ENCODE data around the gene BDNF.
"Not testable (repeated sequence)": the region's sequence is repeated elsewhere in the genome, so short reads cannot be mapped to it uniquely, and the experiment has no call there.

The BDNF gene

DNA sequence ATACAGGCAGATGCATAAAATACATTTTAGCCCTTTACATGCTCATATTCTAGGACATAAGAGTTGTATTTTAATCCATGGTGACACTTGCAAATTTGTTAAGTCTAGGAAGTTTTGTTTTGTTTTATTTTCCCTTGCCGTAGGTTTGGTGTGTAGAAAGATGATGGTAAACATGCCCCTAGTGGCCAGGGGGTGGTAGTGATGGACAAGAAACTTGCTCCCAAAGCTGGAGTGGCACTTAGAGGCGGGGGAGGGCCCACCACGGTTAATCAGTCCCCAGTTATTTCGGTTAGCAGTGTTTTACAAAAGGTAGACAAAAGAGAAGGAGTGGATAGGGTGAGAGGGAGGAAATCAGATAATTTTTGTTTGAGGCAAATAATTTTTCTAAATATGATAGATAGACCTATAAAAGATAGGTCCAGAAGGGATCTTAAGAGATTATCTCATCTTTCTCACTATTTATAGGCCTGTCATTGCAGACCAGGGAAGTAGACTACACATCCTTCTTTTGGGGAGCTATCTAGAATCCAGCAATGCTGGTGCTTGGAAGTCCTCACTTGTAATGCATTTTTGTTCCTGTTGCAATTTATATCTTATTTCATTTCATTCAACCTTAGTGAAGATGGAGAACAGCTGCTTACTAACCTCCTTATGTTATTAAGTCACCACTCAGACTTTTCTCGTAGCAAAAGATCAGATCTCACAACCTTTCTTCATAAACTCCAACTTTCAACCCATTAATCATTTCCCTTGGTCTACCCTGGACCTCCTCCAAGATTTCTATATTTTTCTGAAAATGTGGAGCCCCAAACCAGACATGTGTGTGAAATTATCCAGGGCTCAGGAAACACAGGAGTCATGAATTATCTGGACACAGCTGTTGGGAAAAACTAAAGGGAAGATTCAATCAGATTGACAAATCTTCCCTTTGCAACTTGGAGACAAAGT lies 5.9 kb upstream of the BDNF start:
- no peak for DNase-seq

DNA sequence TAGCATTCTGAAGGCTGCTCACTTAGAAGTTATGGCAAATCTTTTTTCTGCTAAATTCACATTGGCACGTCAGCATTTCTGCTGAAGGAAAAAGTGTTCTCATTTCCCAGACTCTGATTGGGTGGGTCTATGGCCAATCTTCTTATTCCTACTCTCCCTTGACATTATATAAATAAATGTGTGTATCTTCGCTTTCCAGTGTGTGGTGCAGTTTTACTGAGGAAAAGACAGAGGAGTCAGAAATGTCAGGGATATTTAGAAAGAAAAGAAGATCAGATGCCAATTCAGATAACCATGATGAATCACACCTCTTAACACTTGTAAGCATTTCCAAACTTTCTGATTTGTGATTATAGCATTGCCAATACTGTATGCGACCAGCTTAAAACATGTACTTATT lies 3.2 kb upstream of the BDNF start:
- no peak for DNase-seq

DNA sequence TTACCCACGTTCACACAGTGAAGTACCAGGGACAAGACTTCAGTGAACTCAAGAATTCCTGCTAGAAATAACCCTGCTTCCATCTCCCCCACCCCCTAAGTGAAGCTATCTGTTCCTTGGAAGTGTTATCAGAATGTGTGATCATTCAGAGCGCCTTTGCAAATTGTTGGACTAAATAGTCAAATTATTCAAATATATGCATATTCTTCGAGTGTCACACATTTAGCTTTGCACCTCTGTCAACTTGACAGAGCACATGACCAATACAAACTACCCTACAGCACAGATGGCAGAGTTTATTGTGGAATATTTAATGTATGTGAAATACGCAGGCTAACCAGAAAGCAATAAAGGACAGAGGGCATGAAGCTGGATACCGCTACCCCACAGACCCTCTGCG lies 2.6 kb upstream of the BDNF start:
- no peak for DNase-seq

DNA sequence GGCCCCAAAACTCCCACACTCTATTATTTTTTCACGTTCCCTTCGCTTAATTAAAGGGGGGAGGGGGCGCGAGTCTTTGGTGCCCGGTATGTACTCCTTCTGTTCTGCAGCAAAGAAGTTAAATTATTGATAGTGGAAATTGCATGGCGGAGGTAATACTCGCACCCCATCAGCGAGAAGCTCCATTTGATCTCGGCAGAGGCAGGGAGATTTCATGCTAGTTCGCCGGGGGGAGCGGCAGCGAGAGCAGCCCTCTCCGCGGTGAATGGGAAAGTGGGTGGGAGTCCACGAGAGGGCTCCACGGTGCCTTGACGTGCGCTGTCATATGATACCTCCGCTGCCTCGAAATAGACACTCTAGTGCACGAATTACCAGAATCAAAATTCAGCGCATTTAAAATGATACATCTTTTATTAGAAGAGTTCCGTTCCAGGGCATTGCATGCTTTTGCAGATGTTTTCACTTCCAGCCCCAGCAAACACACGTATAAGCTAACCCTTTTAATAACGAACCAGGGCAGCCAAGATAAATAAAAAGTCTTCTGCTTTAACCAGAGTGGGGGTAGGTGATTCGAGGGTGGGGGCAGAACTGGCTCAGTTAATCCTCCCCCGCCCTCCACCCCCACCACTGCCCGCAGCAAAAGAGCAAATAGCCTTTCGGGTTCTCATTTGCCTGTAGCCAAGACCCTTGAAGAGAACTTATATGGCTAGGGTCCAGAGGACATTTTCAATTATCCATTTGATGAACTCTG lies 1.3 kb upstream of the BDNF start:
- DNase-seq = no peak

DNA sequence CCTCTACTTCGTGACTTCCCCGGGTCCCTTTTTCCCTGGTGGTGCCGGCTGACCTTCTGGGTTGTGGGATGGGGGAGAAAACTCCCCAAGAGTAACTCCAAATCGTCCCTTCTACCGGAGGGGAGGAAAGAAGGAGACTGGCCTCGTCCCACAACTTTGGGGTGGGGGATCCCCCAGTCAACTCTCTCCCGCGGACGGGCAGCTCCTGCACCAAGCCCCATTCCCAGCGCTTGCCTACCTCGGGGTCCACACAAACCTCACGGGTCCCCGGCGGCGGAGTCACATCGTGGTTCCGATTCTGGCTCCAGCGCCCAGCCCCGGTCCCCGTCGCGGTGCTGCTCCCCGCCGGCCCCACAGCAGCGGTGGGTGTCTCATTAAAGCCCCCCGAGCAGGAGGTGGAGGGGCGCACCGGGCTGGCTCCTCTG lies 317 bp downstream of the BDNF start:
- DNase-seq = no peak

DNA sequence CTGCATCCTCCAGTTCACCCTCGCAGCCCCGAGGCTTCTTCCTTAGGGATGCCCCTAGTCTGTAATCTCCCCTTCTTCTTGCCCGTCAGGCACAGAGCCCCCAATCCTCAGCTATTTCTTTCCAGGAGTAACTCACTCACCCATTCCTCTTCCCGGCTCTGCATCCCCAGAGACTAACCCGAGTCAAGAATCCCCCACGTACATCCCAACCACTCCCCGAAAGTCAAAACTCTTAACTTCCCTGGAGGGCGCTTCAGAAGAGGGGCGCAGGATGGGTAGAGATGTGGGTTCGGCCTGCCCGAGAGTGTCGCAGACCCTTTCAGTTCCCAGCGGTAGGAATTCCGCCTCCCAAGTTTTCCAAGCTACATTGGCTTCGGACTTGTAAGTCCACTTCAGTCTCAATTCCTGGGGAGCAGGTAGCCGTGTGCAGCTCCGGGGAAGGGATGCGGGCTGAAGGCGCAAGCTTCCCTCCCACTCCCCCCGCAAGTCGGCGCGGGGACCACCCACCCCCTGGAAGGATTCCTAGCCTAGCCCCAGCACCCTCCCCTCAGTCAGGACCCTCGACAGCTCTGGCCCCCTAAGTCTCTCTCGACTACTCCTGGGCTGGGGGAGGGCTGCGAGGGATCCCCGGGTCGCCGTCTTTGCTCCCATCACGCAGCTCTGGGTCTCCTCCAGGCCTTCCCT lies 871 bp downstream of the BDNF start:
- no peak for DNase-seq

DNA sequence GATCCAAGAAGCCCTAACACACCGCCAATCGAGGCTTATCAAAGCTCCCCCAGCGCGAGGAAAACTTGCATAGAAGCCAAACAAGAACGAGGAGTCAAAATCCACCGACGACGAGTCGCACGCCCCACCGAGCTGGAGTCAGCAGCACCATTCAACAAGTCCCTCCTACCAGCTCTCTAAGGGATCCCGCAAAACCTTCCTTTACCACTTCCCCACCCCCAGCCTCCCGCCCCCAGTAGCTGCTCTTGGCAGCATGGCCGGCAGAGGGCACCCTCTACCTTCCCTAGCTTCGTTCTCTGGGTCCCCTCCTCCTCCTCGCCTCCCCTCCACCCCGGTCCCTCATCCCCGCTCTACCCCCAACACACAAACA lies 1.4 kb downstream of the BDNF start:
- peak; percentile 40 for DNase-seq

DNA sequence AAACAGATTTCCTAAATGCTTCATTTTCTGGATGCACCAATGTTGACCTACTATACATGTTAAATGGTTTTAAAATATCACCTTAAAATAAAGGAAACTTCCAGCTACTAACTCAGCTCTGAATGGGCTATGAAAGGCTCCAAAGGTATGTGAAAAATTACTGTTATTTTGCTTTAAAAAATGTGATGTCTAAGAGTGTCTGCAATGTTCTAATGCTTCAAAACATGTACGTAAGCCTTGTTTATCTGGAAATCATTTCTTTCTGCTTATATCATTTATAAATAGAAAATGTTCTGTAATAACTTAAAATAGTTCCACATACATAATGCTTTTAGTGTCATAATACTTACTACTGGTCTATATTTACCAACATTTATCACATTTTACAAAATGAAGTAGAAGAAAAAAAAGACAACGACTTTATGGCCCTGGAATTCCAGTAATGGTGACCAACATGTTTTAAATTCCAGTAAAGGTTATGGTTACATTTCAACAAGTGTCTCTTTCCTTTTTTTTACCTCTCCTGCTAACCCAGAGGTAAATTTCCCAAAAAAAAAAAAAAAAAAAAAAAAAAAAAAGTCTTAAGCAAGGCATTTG lies 2.5 kb downstream of the BDNF start:
- no peak for DNase-seq

DNA sequence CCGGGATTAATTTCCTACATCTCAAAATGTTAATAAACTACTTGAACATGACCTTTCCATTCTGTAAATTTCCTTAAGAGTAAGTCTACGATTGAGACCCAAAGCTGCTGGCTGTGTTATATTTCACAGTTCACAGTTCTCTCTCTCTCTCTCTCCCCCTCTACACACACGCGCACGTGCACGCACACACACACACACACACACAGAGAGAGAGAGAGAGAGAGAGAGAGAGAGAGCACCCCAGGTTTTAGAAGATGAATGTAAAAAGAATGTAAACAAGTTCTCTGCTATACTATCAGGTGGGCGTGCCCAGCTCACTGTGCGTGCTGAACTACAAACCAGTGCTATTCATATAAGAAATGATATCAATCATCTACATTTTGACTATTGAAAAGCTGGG lies 3.3 kb downstream of the BDNF start:
- DNase-seq = no peak

DNA sequence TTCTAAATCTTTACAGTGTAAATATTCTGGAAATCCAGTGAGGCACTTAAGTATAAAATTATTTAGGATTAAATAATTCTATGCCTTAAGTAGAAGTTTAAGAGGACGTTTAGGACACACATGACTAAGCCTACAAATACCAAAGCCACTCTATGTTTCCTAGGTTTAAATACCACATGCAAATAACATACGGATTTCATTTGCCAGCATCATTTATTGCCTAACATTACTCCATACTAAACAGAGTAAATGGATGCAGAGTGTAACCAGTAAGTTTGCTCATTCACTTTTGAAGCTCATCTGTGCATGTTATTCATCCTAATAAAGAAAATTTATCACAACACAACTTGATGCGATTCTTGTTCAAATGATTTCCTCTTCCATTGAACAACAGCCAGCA lies 4.1 kb downstream of the BDNF start:
- DNase-seq = no peak

DNA sequence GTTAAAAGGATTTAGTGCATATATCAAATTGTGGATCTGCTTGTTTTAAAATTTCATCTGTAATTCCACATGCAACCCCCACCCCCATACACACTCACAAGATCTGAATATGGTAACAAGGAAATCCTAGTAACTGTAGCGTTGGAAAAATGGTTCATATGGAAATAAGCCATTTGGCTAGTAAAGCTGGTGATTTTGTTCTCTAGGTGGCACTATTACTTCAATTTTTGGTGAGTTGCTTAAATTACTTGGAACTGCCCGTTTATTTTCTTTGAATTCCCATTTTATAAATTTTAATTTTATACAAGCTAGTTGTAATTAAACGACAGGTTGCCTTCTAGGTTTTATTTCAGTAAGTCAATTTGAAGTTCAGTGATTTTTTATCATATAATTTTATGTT lies 5.3 kb downstream of the BDNF start:
- DNase-seq = no peak

DNA sequence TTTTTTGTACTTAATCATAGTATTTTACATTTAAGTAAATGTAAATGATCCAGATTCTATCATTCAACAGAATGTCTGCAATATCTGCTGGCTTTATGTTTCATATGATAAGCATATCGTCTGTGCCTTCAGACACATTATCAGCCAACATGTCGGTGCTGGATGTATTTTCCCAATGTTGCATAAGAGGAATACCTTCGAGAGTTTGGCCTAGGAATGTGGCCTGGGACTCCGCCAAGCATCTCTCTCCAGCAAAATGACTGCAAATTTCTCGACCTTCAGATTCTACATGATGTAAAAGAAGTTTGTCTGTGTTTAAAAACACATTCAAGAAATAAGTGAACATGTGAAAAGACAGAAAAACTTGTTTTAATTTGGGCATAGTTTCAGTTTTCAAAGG lies 6.9 kb downstream of the BDNF start:
- no peak for DNase-seq

DNA sequence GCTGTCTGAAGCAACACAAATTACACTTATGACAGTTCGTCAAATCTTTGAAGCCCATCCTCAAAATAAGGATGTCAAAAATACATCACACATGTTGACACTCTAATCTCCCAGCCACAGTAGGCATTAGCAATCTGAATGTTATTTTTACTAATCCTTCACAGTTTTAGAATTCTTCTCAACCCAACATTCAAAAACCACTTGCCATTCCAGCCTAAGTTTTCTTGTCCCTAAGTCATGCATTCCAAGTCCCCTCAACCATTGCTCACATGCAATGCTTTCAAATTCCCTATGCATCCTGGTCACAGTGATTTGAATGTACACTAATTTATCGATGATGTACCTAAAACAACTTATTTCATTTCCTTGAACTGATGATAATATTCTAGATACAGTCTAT lies 7.5 kb downstream of the BDNF start:
- no peak for DNase-seq

DNA sequence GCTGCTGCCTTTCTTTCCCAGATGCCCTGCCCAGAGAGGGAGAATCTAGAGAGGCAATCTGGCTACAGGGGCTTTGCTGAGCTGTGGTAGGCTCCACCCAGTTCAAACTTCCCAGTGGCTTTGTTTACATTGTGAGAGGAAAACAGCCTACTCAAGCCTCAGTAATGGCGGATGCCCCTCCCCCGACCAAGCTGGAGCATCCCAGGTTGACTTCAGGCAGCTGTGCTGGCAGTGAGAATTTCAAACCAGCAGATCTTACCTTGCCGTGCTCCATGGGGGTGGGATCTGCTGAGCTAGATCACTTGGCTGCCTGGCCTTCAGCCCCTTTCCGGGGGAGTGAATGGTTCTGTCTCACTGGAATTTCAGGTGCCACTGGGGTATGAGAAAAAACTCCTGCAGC lies 12.2 kb downstream of the BDNF start:
- no peak for DNase-seq

DNA sequence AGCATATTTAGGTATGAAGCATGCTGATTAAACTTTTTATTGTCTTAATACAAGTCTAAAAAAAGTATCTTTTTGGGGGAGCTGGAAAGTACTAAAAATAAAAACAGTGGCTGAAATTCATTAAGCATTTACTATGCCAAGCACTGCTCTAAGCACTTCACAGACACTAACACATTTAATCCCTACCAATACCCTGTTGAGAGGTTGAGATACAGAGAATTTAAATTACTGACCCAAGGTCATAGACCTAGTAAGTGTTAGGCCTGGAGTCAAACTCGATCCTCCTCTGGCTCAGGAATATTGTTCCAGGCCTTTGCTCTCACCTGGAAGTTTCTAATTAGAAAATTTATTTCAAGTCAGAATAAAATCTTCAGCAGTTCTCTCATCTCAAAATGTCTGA lies 18.6 kb downstream of the BDNF start:
- no peak for DNase-seq

DNA sequence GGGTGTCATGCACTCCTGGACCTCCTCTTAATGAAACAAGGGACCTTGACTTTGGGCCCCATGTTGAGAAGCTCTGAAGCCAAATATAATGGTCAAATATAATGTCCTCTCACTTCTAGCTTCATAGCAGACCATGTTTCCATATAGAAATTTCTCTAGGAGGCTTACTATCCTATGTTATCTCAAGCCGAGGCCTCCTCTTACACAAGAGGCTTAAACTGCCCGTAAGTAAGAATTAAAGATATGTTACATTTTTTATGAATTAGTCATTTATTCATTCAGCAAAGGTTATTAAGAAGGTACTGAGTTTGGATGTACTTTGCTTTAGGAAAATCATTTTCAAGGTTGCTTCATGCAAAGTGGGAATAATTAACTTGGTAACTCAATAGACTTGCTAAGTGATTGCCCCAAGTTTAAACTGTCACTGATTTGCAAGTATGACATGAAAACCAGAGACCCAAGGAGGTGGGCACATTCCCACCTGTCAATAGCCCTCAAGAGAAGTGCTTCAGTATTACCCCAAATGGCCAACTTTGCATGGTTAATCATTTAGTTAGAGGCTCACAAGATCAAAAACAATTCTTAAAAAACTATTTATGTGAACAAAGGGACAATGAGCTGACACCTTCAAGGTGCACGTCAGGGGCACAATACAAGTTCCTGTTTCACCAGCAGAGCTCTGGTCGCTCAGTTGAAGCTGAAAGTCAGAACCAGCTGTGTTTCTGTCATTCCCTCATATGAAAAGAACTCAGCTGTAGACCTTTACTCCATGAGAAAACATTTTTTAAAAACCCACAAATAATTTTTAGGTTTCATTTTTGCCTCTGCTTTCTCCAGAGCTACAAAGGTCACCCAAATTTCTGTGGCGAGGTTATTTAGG lies 20.9 kb downstream of the BDNF start:
- DNase-seq = no peak

DNA sequence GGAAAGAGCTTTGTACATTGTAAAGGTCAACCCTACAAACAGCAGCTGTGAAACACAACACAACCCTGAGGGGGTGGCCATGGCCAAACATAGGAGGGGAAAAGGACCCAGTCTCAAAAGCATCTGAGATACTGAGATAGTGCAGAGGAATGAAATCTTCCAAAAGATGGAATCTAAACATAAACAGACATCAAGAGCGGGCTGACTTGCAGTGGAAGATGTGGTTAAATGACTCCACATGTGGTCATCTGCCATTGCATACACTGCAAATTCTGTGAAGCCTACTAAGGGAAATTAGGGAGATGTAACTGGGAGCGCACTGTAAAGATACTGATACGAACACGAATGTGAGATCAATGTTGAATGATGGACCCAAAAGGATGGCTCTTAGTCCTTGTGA lies 22.0 kb downstream of the BDNF start:
- no peak for DNase-seq

DNA sequence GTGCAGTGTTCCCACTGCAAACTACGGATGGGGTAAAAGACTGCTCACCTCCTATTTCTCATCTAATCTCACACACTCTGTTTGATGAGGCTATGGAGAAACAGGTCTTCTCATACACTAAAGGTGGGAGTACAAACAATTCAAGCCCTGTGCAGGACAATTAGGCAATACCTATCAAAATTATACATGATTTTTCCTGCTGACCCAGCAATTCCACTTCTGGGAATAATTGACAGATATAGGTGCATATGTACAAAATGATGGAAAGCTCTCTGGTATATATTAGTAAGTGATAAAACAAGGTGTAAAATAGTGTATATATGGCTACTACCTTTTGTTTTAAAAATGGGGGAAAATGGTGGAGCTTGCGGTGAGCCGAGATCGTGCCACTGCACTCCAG lies 23.1 kb downstream of the BDNF start:
- DNase-seq = no peak

DNA sequence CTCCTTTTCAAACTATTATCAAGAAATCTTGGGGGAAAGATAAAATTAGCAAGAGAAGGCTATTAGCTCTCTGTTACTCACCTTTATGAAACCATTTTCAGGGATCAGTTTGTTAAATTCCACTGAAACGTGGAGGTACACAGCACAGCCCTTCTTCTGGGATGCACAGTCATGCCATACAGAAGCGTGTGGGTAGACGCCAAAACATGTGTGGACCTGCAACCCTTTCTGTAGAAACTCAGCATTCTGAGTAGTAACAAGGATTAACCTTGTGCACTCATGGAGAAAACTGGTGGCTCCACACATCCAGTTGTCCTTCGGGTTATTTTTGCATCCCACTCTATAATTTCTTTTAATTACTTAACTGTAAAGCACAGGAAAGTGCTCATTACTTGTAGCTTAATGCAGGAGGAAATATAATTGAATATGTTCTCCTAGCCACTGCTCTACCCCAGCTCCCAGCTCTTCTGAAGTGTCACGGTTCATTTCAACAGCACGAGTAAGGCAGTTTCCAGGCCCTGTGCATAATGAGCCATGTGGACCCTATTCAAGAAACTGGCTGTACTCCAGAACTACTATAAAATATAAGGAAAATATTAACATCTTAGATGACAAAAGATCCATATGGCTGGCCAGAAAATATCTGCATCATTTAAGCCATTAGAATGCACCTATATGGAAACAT lies 26.1 kb downstream of the BDNF start:
- no peak for DNase-seq

DNA sequence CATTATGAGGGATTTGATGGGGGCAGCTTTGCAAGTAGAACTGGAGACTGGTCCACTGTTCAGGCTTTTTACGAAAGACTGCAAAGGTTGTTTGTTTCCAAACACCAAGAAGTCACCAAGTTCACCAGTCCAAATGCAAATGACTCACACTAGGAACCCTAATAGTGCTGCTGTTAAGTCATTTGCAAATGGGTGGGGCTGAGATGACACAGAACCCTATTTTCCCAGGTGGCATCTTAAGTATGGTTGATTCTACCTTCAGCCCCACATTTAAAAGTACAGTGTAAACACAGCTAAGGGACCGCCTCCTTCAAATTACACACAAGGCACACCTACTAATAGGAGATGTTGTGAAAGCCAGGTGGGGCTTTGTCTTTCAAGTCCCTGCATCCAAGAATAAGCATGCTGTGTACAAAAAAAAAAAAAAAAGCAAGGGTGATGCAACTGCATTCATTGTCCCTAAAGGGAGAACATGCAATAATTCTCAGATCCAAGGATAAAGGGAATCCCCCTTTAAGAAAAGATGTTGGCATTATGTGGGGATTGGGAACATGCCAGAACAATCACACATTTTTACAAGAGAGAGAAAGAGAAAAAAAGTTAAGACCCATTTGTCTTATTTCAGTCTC lies 27.3 kb downstream of the BDNF start:
- no peak for DNase-seq

DNA sequence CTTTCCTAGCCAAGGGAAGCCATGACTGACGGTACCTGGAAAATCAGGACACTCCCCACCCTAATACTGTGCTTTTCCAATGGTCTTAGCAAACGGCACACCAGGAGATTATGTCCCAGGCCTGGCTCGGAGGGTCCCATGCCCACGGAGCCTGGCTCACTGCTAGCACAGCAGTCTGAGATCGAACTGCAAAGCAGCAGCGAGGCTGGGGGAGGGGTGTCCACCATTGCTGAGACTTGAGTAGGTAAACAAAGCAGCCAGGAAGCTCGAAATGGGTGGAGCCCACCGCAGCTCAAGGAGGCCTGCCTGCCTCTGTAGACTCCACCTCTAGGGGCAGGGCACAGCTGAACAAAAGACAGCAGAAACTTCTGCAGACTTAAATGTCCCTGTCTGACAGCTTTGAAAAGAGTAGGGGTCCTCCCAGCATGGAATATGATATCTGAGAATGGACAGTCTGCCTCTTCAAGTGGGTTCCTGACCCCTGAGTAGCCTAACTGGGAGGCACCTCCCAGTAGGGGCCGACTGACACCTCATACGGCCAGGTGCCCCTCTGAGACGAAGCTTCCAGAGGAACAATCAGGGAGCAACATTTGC lies 34.6 kb downstream of the BDNF start:
- not testable (repeated sequence) for DNase-seq

Data from activated CD8-positive, alpha-beta memory T cell treated with anti-CD3 and anti-CD28 coated beads, Interleukin-2, amount 50 U/mL, for 4 hours (primary cell).